Tibial nerve (tissue), 4 donors: ENCODE measurements around the gene SH3RF3.

Experiments
- CTCF ChIP-seq, 5 experiments: fragments of 200-600 bp in 3 of 5; fragments of 450-650 bp in 2 of 5; sonication (generic) in 3 of 5; IDR thresholded peaks; one replicate each; pipeline ENCODE4 v1.5.1; 2016 to 2019; ENCODE audit warnings: antibody characterized with exemption in 5 of 5, mild to moderate bottlenecking in 3 of 5, moderate library complexity in 2 of 5
- EP300 ChIP-seq, 2 donors: sonication (generic); formaldehyde crosslinking; IDR thresholded peaks; one replicate each; pipeline ENCODE4 v1.6.1; 2017; ENCODE audit warnings: antibody characterized with exemption in 2 of 2, mild to moderate bottlenecking in 1 of 2
- POLR2A ChIP-seq, 2 donors: fragments of 450-650 bp; IDR thresholded peaks; one replicate each; pipeline ENCODE4 v1.6.1; 2017; ENCODE audit warnings: antibody characterized with exemption in 2 of 2, mild to moderate bottlenecking in 2 of 2, moderate library complexity in 2 of 2

- TF ChIP-seq CTCF (IDR thresholded peaks at IDR 0.05), result no peak
- no peak for TF ChIP-seq POLR2A (IDR thresholded peaks at IDR 0.05)
- no peak for TF ChIP-seq EP300 (IDR thresholded peaks at IDR 0.05)
These were observed 89.8 kb downstream of the SH3RF3 start for GRCh38 chr2:109218792-109219126.
